PC-9 (cell line): ENCODE results near the gene NID2. TPM values are rescaled to one million over a fixed set of nuclear protein-coding genes. Genes with fewer than 3 reads are reported as not detected.

Experiments used
- BruUV-seq: library from RNA; stranded (reverse); fragments of 400-500 nt; replicated peaks from 2 replicates; lab custom pipeline; 2021; lab: Mats Ljungman, UMichigan
- CTCF ChIA-PET: fragments of 300-600 bp; sonication (Branson Sonifier 250); formaldehyde crosslinking; loops from one replicate; lab custom pipeline; 2022; ENCODE audit warnings: antibody characterized with exemption; lab: Charles Lee
- POLR2A ChIA-PET: fragments of 300-600 bp; sonication (Branson Sonifier 250); formaldehyde crosslinking; loops from one replicate; lab custom pipeline; 2022; ENCODE audit warnings: antibody characterized with exemption; ENCODE audit not compliant: unreplicated experiment; lab: Charles Lee
- DNase-seq, 2 experiments: peaks; one replicate each; pipeline versions ENCODE4 v3.0.0 to v3.0.0-alpha.2; 2015 to 2022; ENCODE audit warnings: mixed read lengths in 1 of 2
- H2AFZ ChIP-seq: fragments of 200-600 bp; sonication (generic); 2 replicates; pipeline ENCODE4 v1.8.1; 2017; ENCODE audit warnings: antibody characterized with exemption
- H3F3A ChIP-seq: fragments of 200-600 bp; sonication (generic); 2 replicates; pipeline ENCODE4 v1.8.1; 2017; ENCODE audit warnings: antibody characterized with exemption, mild to moderate bottlenecking, low read depth; ENCODE audit not compliant: insufficient read depth
- H3K27ac ChIP-seq: fragments of 200-600 bp; sonication (generic); 2 replicates; pipeline ENCODE4 v1.6.1; 2016; ENCODE audit warnings: mixed run types
- H3K27me3 ChIP-seq: fragments of 200-600 bp; sonication (generic); 2 replicates; pipeline ENCODE4 v1.6.1; 2016; ENCODE audit warnings: low read depth, mixed run types; ENCODE audit not compliant: insufficient read depth
- H3K36me3 ChIP-seq: fragments of 200-600 bp; sonication (generic); 2 replicates; pipeline ENCODE4 v1.6.1; 2016; ENCODE audit warnings: low read depth, mixed run types
- H3K4me1 ChIP-seq: fragments of 200-600 bp; sonication (generic); replicated peaks from 2 replicates; pipeline ENCODE4 v1.6.1; 2016; ENCODE audit warnings: mixed run types; ENCODE audit not compliant: insufficient read depth
- H3K4me2 ChIP-seq: fragments of 200-600 bp; sonication (generic); 2 replicates; pipeline ENCODE4 v1.6.1; 2017; ENCODE audit warnings: mixed run types
- H3K4me3 ChIP-seq: fragments of 200-600 bp; sonication (generic); 2 replicates; pipeline ENCODE4 v1.6.1; 2016; ENCODE audit warnings: mixed run types
- H3K79me2 ChIP-seq: fragments of 200-600 bp; sonication (generic); 2 replicates; pipeline ENCODE4 v1.6.1; 2017; ENCODE audit warnings: low read depth, mixed run types
- H3K9me2 ChIP-seq: fragments of 200-600 bp; sonication (generic); 2 replicates; pipeline ENCODE4 v1.8.1; 2017; ENCODE audit warnings: mild to moderate bottlenecking; ENCODE audit not compliant: insufficient read depth
- H3K9me3 ChIP-seq: fragments of 200-600 bp; sonication (generic); 2 replicates; pipeline ENCODE4 v1.8.1; 2016; ENCODE audit warnings: low read depth; ENCODE audit not compliant: insufficient read depth
- H4K20me1 ChIP-seq: fragments of 200-600 bp; sonication (generic); 2 replicates; pipeline ENCODE4 v1.8.1; 2017; ENCODE audit not compliant: insufficient read depth
- EZH2 ChIP-seq: fragments of 200-600 bp; sonication (generic); IDR thresholded peaks from 2 replicates; pipeline ENCODE4 v1.8.0; 2017; ENCODE audit warnings: antibody characterized with exemption, low read depth
- intact Hi-C: fragments of 100-400 bp; cut with micrococcal nuclease; formaldehyde crosslinking; loops from one replicate; pipeline ENCODE4 v1.10.0; 2022; ENCODE audit not compliant: unreplicated experiment
- total RNA-seq: library from RNA; stranded (reverse); gene quantifications from 2 replicates; pipeline ENCODE4 v1.2.3, GENCODE V29; 2021
- TF ChIP-seq, protein P1 (sequence below): fragments of 200-600 bp; sonication (generic); conservative IDR thresholded peaks from 2 replicates; pipeline ENCODE4 v1.6.1; 2017; ENCODE audit warnings: mixed run types, antibody characterized with exemption, mild to moderate bottlenecking, moderate library complexity

The NID2 gene
- total RNA-seq, 1 experiment from 2014 or later: 0.11 TPM

DNA sequence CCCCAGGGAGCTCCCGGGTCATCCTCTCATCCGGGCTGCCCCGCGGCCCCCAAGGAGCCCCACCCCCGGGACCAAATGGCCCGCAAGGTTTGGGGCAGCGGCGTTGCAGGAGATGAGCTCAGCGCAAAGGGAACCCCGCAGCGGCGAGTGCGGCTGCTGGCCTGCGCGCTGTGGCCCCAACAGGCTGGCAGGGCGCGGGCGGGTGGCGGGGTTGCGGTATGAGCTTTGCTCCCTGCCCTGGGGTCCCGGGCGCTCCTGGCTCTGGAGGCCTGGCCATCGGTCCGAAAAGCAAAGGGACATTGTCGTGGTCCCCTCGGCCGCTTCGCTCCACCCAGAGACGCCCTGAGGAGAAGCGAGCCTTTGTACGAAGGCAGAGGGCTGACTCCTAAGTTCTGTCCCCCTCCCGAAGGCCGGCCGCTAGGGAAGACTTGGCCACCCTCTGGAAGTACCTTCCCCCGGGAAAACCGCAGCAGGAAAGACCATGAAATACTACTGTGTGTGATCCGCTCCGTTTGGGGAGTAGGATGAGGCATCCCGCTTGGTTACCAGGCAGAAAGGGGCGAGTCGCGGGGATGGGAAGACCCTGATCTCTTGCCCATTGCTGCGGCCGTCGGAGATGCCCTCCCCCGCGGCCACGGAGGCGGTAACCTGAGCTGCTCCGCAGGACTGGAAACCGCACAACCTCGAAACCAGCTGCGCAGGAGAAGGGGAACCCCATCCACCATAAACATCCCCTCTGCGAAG is 620 bp upstream of the NID2 start:
- no peaks in the 10 kb centered on the region for H3K27me3 ChIP-seq
- no TSS peak for BruUV-seq
- intact Hi-C loops: loop anchor here (10.0 kb wide), 1 partner anchor 55 kb away; no protein-coding TSS in a partner anchor
- no peaks in the 10 kb centered on the region for H4K20me1 ChIP-seq
- no peaks in the 10 kb centered on the region for H3K9me2 ChIP-seq
- CTCF ChIA-PET: interaction anchor here (0.6 kb wide), 1 partner anchor 500 kb away, joined by 3 read pairs; no protein-coding TSS in a partner anchor
- DNase-seq: no peak
- POLR2A ChIA-PET: no interaction called here
- no peaks in the 10 kb centered on the region for H3K79me2 ChIP-seq
- H3K4me2 ChIP-seq: no peak overlapping the region
- no peaks in the 10 kb centered on the region for H3F3A ChIP-seq
- no peaks in the 10 kb centered on the region for H3K9me3 ChIP-seq
- H3K27ac ChIP-seq: no peak overlapping the region
- H3K4me1 ChIP-seq: no peaks in the 10 kb centered on the region
- no peak overlapping the region for H3K4me3 ChIP-seq
- no peak for TF ChIP-seq EZH2
- TF ChIP-seq, protein P1, sequence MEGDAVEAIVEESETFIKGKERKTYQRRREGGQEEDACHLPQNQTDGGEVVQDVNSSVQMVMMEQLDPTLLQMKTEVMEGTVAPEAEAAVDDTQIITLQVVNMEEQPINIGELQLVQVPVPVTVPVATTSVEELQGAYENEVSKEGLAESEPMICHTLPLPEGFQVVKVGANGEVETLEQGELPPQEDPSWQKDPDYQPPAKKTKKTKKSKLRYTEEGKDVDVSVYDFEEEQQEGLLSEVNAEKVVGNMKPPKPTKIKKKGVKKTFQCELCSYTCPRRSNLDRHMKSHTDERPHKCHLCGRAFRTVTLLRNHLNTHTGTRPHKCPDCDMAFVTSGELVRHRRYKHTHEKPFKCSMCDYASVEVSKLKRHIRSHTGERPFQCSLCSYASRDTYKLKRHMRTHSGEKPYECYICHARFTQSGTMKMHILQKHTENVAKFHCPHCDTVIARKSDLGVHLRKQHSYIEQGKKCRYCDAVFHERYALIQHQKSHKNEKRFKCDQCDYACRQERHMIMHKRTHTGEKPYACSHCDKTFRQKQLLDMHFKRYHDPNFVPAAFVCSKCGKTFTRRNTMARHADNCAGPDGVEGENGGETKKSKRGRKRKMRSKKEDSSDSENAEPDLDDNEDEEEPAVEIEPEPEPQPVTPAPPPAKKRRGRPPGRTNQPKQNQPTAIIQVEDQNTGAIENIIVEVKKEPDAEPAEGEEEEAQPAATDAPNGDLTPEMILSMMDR: no peak
- H2AFZ ChIP-seq: no peak overlapping the region
- no peaks in the 10 kb centered on the region for H3K36me3 ChIP-seq

DNA sequence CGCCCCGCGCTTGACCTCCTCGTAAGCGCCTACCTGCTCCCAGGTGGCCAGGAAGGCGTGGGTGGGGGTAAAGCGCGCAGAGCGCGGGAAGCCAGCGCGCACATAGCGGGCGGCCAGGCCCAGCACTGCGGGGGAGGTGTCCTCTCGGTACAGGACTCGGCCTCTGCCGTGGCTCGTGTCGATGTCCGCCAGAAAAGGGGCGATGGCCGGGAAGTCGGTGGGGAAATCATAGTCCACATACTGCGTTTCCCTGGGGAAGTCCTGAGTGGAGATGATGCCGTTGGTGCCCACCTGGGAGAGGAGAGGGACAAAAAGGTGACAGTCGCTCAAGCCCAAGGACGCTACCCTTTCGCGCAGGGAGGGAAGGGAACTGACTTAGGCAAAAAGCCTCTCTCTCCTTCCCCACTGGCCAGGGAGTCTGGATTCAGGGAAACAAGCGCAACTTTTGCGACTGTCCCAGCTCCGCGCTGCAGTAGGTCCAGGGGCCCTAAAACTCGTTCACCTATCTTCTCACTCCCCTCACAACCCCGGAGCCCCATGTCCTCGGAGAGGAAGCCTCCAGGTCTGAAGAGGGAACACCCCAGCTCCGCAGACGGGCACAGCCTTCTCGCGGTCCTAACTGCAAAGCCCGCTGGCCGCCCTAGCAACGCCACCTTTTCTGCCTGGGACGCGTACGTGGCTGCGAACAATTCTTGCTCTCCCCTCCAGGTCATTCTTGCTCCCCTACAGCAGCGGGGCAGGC is 815 bp downstream of the NID2 start:
- H3K4me1 ChIP-seq: no peaks in the 10 kb centered on the region
- H3K27ac ChIP-seq: no peak overlapping the region
- no peak for TF ChIP-seq EZH2
- TF ChIP-seq, protein P1: no peak
- ChIA-PET POLR2A (no interaction called here), CTCF (no interaction called here)
- H3K79me2 ChIP-seq: no peaks in the 10 kb centered on the region
- H3K27me3 ChIP-seq: no peaks in the 10 kb centered on the region
- DNase-seq: no peak
- intact Hi-C loops: no loop called here
- H3K4me3 ChIP-seq: no peak overlapping the region
- H3K9me3 ChIP-seq: no peaks in the 10 kb centered on the region
- H2AFZ ChIP-seq: no peak overlapping the region
- BruUV-seq: no TSS peak
- no peak overlapping the region for H3K4me2 ChIP-seq
- H3F3A ChIP-seq: no peaks in the 10 kb centered on the region
- H3K9me2 ChIP-seq: no peaks in the 10 kb centered on the region
- H4K20me1 ChIP-seq: no peaks in the 10 kb centered on the region
- no peaks in the 10 kb centered on the region for H3K36me3 ChIP-seq

DNA sequence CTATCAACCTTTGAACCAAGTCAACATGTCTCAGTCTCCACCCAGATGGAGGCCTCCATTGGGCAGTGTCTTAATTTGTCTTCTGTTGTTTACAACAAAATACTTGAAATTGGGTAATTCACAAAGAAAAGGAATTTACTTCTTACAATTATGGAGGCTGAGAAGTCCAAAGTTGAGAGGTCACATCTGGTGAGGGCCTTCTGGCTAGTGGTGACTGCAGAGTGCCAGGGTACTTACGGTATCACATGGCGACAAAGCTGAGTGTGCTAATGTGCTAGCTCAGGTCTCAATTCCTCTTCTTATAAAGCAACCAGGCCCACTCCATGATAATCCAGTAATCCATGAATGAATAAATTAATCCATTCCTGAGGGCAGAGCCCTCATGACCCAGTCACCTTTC is 4.7 kb downstream of the NID2 start:
- Histone ChIP-seq H3K79me2 (no peaks in the 10 kb centered on the region), H3K9me3 (no peaks in the 10 kb centered on the region), H3K4me3 (no peak overlapping the region), H3K4me1 (no peaks in the 10 kb centered on the region), H3K9me2 (no peaks in the 10 kb centered on the region), H3K4me2 (no peak overlapping the region), H3F3A (no peaks in the 10 kb centered on the region), H4K20me1 (no peaks in the 10 kb centered on the region), H3K36me3 (no peaks in the 10 kb centered on the region), H3K27me3 (no peaks in the 10 kb centered on the region), H2AFZ (no peak overlapping the region), H3K27ac (no peak overlapping the region)
- no peak for TF ChIP-seq EZH2
- TF ChIP-seq, protein P1: no peak
- intact Hi-C loops: no loop called here
- CTCF ChIA-PET: no interaction called here
- POLR2A ChIA-PET: no interaction called here
- BruUV-seq: no TSS peak
- no peak for DNase-seq
